Measurements from ENCODE around the gene RCAN1. TPM values are rescaled to one million over a fixed set of nuclear protein-coding genes. Genes with fewer than 3 reads are reported as not detected.

RCAN1 gene
- total and polyA plus RNA-seq, 11 donors, result 33.7 to 102 (median 57.6) TPM

DNA sequence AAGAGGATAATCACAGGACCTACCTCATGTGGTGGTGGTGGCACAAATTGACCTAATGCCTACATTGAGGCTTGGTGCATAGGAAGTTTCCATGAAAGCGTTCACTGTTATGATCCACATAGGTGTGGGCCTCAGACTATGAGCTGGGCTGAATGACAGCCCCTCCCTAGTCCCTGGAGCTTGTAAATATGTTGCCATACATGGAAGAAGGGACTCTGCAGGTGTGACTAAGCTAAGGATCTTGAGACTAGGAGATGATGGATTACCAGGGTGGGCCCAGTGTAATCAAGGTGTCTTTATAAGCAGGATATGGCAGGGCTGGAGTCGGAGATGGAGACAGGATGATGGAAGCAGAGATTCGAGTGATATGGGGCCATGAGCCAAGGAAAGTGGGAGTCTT is 71.9 kb downstream of the RCAN1 start:
- Histone ChIP-seq H3K4me3 (no peak overlapping the region), H3K9me3 (peaks cover 0 to 3% (median 0%) of the 10 kb centered on the region in 12 donors), H3K36me3 (no peaks in the 10 kb centered on the region), H3K27ac (no peak overlapping the region), H3K27me3 (no peaks in the 10 kb centered on the region), H3K4me1 (peaks cover 4 to 54% (median 27%) of the 10 kb centered on the region in 12 donors)
- no peak for ATAC-seq
- TF ChIP-seq POLR2A (IDR thresholded peaks at IDR 0.05), result no peak
- TF ChIP-seq, protein P1, sequence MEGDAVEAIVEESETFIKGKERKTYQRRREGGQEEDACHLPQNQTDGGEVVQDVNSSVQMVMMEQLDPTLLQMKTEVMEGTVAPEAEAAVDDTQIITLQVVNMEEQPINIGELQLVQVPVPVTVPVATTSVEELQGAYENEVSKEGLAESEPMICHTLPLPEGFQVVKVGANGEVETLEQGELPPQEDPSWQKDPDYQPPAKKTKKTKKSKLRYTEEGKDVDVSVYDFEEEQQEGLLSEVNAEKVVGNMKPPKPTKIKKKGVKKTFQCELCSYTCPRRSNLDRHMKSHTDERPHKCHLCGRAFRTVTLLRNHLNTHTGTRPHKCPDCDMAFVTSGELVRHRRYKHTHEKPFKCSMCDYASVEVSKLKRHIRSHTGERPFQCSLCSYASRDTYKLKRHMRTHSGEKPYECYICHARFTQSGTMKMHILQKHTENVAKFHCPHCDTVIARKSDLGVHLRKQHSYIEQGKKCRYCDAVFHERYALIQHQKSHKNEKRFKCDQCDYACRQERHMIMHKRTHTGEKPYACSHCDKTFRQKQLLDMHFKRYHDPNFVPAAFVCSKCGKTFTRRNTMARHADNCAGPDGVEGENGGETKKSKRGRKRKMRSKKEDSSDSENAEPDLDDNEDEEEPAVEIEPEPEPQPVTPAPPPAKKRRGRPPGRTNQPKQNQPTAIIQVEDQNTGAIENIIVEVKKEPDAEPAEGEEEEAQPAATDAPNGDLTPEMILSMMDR (IDR thresholded peaks at IDR 0.05), result no peak
- 81 to 97% (median 88%) methylated on average over 3 of the region's 3 CpGs for WGBS, 4 donors
- DNase-seq, result no peak
- intact Hi-C loops (cut with DNase I), result no loop called here

DNA sequence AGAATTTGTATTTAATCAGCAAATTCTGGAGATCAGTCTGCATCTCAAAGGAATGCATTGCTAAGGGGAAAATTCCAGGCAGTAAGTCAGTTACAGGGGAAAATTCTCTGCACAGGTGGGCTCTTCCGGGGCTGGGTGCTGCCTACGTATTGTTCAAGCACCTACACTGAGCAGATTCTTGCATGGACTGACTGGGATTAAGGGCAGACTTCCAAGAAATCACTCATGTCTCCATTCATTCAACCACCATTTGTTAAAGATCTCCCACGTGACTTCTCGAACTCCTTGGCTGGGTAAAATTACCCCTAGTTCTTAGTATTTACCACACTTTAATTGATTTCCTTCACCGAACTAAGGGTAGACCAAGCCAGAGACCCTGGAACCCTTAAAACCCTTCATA is 74.7 kb downstream of the RCAN1 start:
- no peak overlapping the region for H3K27ac ChIP-seq
- TF ChIP-seq, protein P1 (IDR thresholded peaks at IDR 0.05), result no peak
- TF ChIP-seq POLR2A (IDR thresholded peaks at IDR 0.05), result no peak
- no peaks in the 10 kb centered on the region for H3K27me3 ChIP-seq
- no peak for DNase-seq
- intact Hi-C loops (cut with DNase I), result no loop called here
- H3K9me3 ChIP-seq, result peaks cover 0 to 3% (median 0%) of the 10 kb centered on the region in 12 donors
- 78 to 89% (median 87%) methylated on average over 5 of the region's 5 CpGs for WGBS, 4 donors
- peaks cover 4 to 36% (median 27%) of the 10 kb centered on the region in 12 donors for H3K4me1 ChIP-seq
- no peak for ATAC-seq
- no peaks in the 10 kb centered on the region for H3K36me3 ChIP-seq
- H3K4me3 ChIP-seq, result no peak overlapping the region

DNA sequence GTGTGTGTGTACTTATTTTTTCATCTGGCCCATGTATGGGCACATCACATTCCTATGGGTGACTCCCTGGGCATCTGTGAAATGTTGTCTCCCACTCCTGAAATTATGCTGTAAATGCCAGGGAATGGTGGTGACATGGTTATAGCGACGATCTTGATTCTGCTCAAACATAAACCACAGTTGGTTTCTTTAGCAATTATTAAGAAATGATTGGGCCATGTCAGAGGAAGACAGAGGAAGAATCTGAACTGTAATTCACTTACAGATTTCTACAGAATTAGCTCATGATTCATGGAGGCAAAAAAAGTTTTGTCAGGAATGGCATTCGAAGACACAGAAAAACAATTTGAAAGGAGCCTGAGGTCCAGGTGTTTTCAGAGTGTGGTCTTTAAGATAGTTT is 77.1 kb downstream of the RCAN1 start:
- Histone ChIP-seq H3K4me1 (peaks cover 0 to 30% (median 21%) of the 10 kb centered on the region in 12 donors), H3K4me3 (no peak overlapping the region), H3K27ac (peak overlapping the region in 6 of 12 donors; percentile 8 to 78 (median 58)), H3K9me3 (no peaks in the 10 kb centered on the region), H3K27me3 (no peaks in the 10 kb centered on the region), H3K36me3 (no peaks in the 10 kb centered on the region)
- 70 to 88% (median 78%) methylated on average over 3 of the region's 3 CpGs for WGBS, 4 donors
- DNase-seq (no peak), ATAC-seq (no peak)
- intact Hi-C loops (cut with DNase I), result loop anchor here in 1 of 10 donors (5.0 kb wide), 1 partner anchor 44 kb away; no protein-coding TSS in a partner anchor
- TF ChIP-seq POLR2A (IDR thresholded peaks at IDR 0.05), result no peak
- TF ChIP-seq, protein P1 (IDR thresholded peaks at IDR 0.05), result no peak

DNA sequence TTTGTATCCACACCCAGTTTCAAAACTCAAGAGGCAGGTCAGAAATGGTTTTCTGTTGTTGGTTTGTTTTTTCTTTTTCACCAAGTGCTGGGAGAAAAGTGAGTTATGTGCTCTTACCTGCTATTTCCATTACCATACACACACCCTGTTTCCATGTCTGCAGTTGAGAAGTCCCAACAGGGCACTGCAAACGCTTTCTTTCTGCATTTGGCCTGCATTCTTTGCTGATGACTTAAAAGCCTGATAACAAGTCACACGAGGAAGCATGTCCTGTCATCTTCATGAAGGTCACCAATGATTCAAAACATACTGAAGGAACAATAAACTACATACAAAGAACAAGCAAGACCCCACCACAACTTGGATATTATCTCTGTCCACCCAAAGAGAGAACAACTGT is 78.1 kb downstream of the RCAN1 start:
- Histone ChIP-seq H3K4me1 (peaks cover 0 to 30% (median 21%) of the 10 kb centered on the region in 12 donors), H3K27ac (peak overlapping the region in 9 of 12 donors; percentile 8 to 78 (median 41)), H3K27me3 (no peaks in the 10 kb centered on the region), H3K36me3 (no peaks in the 10 kb centered on the region), H3K9me3 (no peaks in the 10 kb centered on the region), H3K4me3 (no peak overlapping the region)
- 12 to 21% (median 16%) methylated on average over 2 of the region's 2 CpGs for WGBS, 4 donors
- TF ChIP-seq POLR2A (IDR thresholded peaks at IDR 0.05), result no peak
- TF ChIP-seq, protein P1 (IDR thresholded peaks at IDR 0.05), result no peak
- intact Hi-C loops (cut with DNase I), result loop anchor here in 1 of 10 donors (5.0 kb wide), 1 partner anchor 45 kb away; no protein-coding TSS in a partner anchor
- ATAC-seq (peak in 3 of 4 donors; percentile 11 to 59 (median 44)), DNase-seq (no peak)
